ENCODE results near the gene FAM43A. TPM values are rescaled to one million over a fixed set of nuclear protein-coding genes. Genes with fewer than 3 reads are reported as not detected.

Gene FAM43A
- total and polyA plus RNA-seq, 9 of the 15 experiments (the other 6 are each of a cell fraction or from before 2014, with no cell fraction given), result 0.03 to 1.2 (median 0.21) TPM

DNA sequence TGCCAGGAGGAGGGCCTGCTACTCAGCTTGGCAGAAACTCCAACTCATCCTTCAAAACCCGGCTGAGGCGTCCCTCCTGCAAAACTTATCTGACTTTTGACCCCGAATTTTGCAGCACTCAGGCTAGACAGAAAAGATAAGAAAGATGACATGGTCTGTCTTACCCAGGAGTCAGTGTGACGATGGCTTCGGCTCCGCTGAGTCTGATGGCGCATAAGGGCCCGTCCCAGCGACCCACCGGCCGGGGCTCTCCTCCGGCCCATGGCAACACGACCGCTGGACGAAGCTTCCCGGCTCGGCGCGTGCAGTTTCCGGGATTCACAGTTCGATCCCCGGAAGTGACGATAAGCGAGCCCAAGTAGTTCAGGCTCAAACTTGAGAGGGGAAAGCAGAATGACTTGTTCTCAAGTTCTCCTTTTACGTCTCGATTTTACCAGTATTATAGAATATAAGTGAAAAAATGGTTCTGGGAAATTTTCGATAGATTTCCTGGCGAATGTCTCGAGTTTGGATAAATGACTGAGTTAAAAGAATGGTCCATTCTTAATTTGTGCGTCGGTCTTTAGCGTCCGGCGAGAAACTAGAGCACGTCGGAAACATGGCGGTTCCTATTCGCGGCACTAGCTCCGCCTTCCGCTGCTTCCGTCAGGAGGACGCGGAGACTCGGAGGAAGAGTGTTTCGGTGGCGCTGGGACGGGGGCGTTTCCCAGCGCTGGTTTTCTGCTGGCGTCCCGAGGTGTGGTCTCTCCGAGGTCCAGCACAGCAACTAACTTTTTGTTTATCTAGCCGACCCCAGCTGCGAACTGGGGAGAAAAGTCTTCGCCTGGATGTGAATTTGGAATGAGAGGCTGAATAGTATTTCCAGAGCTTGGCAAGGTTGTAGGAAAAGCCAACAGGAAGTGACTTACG is 13.5 kb upstream of the FAM43A start, which contains the start of gene LSG1 (continued):
- no peak for TF ChIP-seq HNRNPUL1 (IDR thresholded peaks at IDR 0.05; ENCODE audit: low read length)
- TF ChIP-seq RBM22 (IDR thresholded peaks at IDR 0.05; ENCODE audit: low read depth, low read length, poor library complexity, severe bottlenecking), result no peak
- no peak for TF ChIP-seq PURB (CRISPR knock-in tag; IDR thresholded peaks at IDR 0.05; ENCODE audit: low read depth)
- TF ChIP-seq ZNF124 (CRISPR knock-in tag; IDR thresholded peaks at IDR 0.05), result no peak
- TF ChIP-seq ETV6 (IDR thresholded peaks at IDR 0.05; ENCODE audit: borderline replicate concordance in 1 of 2, low read depth in 2 of 2, low read length in 1 of 2), result no peak
- no peak for TF ChIP-seq ETV6 (CRISPR knock-in tag; IDR thresholded peaks at IDR 0.05; ENCODE audit: borderline replicate concordance)
- TF ChIP-seq NELFE (IDR thresholded peaks at IDR 0.05; ENCODE audit: insufficient read depth, insufficient read length), result no peak
- peak; percentile 72; the same call in 1 of the 2 replicates for TF ChIP-seq NR2F6 (CRISPR knock-in tag; IDR thresholded peaks at IDR 0.05)
- no peak for TF ChIP-seq PHTF2 (CRISPR knock-in tag; IDR thresholded peaks at IDR 0.05)
- no peak for TF ChIP-seq CBX8 (IDR thresholded peaks at IDR 0.05; ENCODE audit: borderline replicate concordance, extremely low read depth, low read depth, low read length, poor library complexity, severe bottlenecking)
- TF ChIP-seq HNRNPH1 (optimal IDR thresholded peaks at IDR 0.05; ENCODE audit: low read depth, low read length), result no peak
- TF ChIP-seq ZBTB11 (CRISPR knock-in tag; IDR thresholded peaks at IDR 0.05), result peak; percentile 96 to 99 (median 99)
- TF ChIP-seq ZBTB2 (IDR thresholded peaks at IDR 0.05), result no peak
- TF ChIP-seq RBM14 (IDR thresholded peaks at IDR 0.05; ENCODE audit: borderline replicate concordance, insufficient read depth, low read depth, low read length), result no peak
- TF ChIP-seq ATF1 (CRISPR knock-in tag; IDR thresholded peaks at IDR 0.05), result no peak
- peak; percentile 98 for TF ChIP-seq ATF1 (tag; IDR thresholded peaks at IDR 0.05)
- no peak for TF ChIP-seq KAT8 (IDR thresholded peaks at IDR 0.05; ENCODE audit: low read depth)
- peak; percentile 87 for TF ChIP-seq ZNF24 (IDR thresholded peaks at IDR 0.05)
- TF ChIP-seq, protein P1, sequence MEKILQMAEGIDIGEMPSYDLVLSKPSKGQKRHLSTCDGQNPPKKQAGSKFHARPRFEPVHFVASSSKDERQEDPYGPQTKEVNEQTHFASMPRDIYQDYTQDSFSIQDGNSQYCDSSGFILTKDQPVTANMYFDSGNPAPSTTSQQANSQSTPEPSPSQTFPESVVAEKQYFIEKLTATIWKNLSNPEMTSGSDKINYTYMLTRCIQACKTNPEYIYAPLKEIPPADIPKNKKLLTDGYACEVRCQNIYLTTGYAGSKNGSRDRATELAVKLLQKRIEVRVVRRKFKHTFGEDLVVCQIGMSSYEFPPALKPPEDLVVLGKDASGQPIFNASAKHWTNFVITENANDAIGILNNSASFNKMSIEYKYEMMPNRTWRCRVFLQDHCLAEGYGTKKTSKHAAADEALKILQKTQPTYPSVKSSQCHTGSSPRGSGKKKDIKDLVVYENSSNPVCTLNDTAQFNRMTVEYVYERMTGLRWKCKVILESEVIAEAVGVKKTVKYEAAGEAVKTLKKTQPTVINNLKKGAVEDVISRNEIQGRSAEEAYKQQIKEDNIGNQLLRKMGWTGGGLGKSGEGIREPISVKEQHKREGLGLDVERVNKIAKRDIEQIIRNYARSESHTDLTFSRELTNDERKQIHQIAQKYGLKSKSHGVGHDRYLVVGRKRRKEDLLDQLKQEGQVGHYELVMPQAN (IDR thresholded peaks at IDR 0.05; ENCODE audit: borderline replicate concordance), result peak; percentile 96
- no peak for TF ChIP-seq ZNF253 (CRISPR knock-in tag; conservative IDR thresholded peaks at IDR 0.05)
- TF ChIP-seq PCBP1 (IDR thresholded peaks at IDR 0.05; ENCODE audit: low read depth, low read length, poor library complexity, severe bottlenecking), result no peak

Measured in K562 (cell line).